Measurements from ENCODE around the gene SUMO1.
A peak's percentile ranks its signal among the peaks of the same experiment; 100 is the strongest.
"Not testable (repeated sequence)": the region's sequence is repeated elsewhere in the genome, so short reads cannot be mapped to it uniquely, and the experiment has no call there.

SUMO1 gene

GRCh38 chr2:202238234-202239197 lies at the start of gene SUMO1:
SUMO1 (minus strand) TSS chr2:202238597; CDS start chr2:202238451, 146 bp downstream.
- peak; percentile 97 for DNase-seq

DNA sequence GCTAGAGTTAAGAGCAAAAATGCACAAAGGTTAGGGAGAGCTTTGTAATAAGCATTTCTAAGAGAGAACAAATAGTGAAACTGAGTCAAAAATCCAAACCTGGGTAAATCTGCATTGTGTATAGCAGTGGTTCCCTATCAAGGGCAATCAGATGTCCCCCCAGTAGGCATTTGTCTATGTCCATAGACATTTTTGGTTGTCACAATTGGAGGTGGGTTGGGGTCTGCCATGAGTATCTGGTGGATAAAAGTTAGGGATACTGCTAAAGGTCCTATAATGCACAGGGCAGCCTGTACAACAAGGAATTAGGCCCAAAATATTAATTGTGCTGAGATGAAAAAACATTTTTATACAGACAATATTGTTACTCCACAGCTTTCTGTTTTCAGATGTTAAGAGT lies 48.2 kb upstream of the SUMO1 start:
- no peak for DNase-seq

DNA sequence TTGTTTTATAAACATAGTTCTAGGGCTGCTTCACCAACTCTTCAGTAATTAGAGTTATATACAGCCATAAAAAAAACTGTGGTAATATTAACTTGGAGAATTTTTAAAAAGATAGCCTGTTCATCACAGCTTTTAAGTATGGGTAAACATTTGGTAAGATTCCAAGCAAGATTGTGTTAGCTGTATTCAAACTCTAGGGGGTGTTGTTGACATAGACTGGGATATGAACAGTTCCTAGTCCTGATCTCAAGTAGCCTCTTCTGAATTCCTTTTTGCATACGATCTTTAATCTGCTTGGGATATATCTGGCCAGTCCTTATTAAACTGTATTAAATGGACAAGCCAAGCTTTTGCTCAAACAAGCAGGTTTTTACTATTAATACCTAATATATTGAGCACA lies 40.5 kb upstream of the SUMO1 start:
- DNase-seq: no peak

- no peak for DNase-seq
Measured at GRCh38 chr2:202278036-202278760, 39.8 kb upstream of the SUMO1 start.

GRCh38 chr2:202276078-202276720 lies 37.8 kb upstream of the SUMO1 start:
- not testable (repeated sequence) for DNase-seq

DNA sequence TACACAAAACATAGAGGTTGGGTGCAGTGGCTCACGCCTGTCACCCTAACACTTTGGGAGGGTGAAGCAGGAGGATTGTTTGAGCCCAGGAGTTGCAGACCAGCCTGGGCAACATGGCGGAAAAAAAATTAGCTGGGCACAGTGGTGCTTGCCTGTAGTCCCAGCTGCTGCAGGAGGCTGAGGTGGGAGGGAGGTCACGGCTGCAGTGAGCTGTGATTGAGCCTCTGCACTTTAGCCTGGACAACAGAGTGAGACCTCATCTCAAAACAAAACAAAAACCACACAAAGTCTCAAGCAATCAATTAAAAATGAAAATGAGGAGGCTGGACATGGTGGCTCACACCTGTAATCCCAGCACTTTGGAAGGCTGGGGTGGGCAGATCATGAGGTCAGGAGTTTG lies 32.1 kb upstream of the SUMO1 start:
- DNase-seq: no peak

DNA sequence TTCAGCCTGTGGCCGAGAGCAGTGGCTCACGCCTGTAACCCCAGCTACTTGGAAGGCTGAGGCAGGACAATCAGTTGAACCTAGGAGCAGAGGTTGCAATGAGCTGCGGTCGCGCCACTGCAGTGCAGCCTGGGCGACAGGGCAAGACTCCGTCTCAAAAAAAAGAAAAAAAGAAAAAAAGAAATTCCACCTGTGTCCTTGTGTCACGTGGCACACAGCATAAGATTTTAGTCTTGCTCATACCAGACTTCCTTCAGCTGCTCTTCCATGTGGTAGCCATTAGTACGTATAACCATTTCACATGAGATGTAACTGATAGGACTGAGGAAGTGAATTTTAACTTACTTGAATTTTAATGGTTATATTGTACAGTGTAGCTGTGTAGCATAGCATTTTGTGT lies 31.2 kb upstream of the SUMO1 start:
- DNase-seq: no peak

- no peak for DNase-seq
Measured at GRCh38 chr2:202267495-202267894, 29.1 kb upstream of the SUMO1 start.

GRCh38 chr2:202265467-202266277 lies 27.3 kb upstream of the SUMO1 start, which contains the start of gene NOP58:
NOP58 (plus strand) TSS chr2:202265763; CDS start chr2:202265942, 179 bp downstream.
- peak; percentile 96 for DNase-seq

DNA sequence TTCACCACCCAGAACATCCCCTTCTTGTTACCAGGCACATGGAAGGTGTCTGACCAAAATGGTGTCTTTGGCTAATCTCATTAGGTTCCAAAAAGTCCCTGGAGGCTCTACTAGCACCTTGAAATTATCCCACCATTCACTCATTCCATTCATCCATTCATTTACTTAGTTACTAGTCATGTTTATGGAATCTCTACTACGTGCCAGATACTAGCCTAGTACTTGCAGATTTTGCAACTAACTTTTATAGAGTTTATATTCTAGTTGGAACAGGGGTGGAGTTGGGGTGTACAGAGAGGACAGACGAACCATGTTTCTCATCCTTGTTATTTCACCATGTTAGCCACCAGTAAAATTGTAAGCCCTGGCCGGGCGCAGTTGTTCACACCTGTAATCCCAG lies 23.1 kb upstream of the SUMO1 start:
- no peak for DNase-seq

DNA sequence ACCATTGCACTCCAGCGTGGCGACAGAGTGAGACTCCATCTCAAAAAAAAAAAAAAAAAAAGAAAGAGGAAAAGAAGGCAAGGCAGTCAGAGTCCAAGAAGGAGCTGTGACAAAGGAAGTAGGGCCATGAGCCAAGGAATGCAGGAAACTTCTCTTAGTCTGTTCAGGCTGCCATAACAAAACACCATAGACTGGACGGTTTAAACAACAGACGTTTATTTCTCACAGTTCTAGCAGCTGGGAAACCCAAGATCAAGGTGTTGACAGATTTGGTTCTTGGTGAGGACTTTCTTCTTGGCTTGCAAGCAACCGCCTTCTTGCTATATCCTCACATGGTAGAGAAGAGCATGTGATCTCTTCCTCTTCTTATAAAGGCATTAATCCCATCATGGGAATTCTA lies 13.1 kb upstream of the SUMO1 start:
- DNase-seq: no peak

GRCh38 chr2:202249521-202250253 lies 11.3 kb upstream of the SUMO1 start:
- no peak for DNase-seq

DNA sequence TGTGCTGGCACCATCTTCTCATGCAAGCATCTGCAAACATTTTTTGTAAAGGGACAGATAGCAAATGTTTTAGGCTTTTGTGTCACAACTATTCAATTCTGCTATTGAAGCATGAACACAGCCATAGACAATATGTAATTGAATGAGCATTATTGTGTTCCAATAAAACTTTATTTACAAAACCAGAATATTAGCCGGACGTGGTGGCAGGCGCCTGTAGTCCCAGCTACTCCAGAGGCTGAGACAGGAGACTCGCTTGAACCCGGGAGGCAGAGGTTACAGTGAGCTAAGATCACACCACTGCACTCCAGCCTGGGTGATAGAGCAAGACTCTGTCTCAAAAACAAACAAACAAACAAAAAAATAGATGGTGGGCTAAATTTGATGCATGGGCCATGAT lies 9.3 kb upstream of the SUMO1 start:
- not testable (repeated sequence) for DNase-seq

- peak; percentile 50 for DNase-seq
Measured at GRCh38 chr2:202237787-202238233, 587 bp downstream of the SUMO1 start.

GRCh38 chr2:202221873-202222272 lies 16.5 kb downstream of the SUMO1 start:
- DNase-seq: no peak

DNA sequence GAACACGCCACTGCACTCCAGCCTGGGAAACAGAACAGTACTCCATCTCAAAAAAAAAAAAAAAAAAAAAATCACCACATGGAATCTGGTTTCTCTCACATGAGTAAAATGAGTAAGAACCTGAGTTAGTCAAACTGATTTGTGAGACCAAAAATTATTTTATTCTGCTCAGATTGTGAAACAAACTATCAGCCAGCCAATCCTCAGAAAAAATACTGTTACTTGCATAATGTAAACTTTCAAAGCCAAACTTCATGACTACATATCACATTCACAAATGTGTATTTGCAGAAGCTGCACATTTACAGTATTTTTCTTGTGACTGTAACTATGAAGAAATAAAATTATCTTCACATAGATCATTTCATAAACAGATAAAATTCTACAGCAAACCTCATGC lies 23.2 kb downstream of the SUMO1 start:
- no peak for DNase-seq

- no peak for DNase-seq
Measured at GRCh38 chr2:202208526-202208925, 29.9 kb downstream of the SUMO1 start.

DNA sequence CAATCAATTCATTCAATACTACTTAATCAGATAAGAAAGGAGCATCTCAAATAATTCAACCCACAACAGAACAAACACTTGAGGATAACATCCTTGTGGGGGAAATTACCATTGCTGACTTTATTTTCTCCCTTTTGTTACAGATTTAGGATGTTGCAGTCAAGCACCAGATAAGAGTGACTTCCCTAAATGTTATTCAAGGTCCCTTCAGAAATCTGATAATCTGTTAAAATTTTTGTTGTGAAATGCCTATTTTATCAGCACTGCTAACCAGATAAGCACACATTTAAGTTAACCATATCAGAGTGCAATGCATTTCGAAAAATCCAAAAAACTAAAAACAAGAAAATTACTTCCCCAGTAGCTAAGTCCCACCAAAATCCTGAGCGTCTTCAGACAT lies 33.5 kb downstream of the SUMO1 start:
- DNase-seq: no peak

GRCh38 chr2:202203348-202203747 lies 35.0 kb downstream of the SUMO1 start:
- DNase-seq: no peak

GRCh38 chr2:202201220-202202160 lies 36.9 kb downstream of the SUMO1 start:
- no peak for DNase-seq

Measured in right hindlimb (tissue), 1 donor.